KOPT-K1 (cell line): ENCODE results near the gene OR2A5.
"Not testable (repeated sequence)": the region's sequence is repeated elsewhere in the genome, so short reads cannot be mapped to it uniquely, and the experiment has no call there.

Experiments used
- H3K27ac ChIP-seq: fragments of 200-600 bp; sonication (generic); 2 replicates; pipeline ENCODE4 v1.5.1; 2016; ENCODE audit warnings: antibody characterized with exemption, mild to moderate bottlenecking, low read depth, low read length; ENCODE audit not compliant: poor library complexity, severe bottlenecking
- H3K36me3 ChIP-seq: fragments of 200-600 bp; sonication (generic); 2 replicates; pipeline ENCODE4 v1.5.1; 2017; ENCODE audit warnings: antibody characterized with exemption, mild to moderate bottlenecking, low read length, moderate library complexity; ENCODE audit not compliant: insufficient read depth
- H3K9me3 ChIP-seq: fragments of 200-600 bp; sonication (generic); 2 replicates; pipeline ENCODE4 v1.5.1; 2017; ENCODE audit warnings: antibody characterized with exemption, low read length, mild to moderate bottlenecking; ENCODE audit not compliant: insufficient read depth, poor library complexity, severe bottlenecking

Gene OR2A5

GRCh38 chr7:144024213-144024612 lies 24.5 kb upstream of the OR2A5 start:
- H3K27ac ChIP-seq, result no peak overlapping the region
- H3K36me3 ChIP-seq, result no peaks in the 10 kb centered on the region
- no peaks in the 10 kb centered on the region for H3K9me3 ChIP-seq

- no peaks in the 10 kb centered on the region for H3K36me3 ChIP-seq
- no peaks in the 10 kb centered on the region for H3K9me3 ChIP-seq
- no peak overlapping the region for H3K27ac ChIP-seq
Measured at GRCh38 chr7:144026203-144026883, 22.4 kb upstream of the OR2A5 start.

- no peak overlapping the region for H3K27ac ChIP-seq
- no peaks in the 10 kb centered on the region for H3K9me3 ChIP-seq
- no peaks in the 10 kb centered on the region for H3K36me3 ChIP-seq
Measured at GRCh38 chr7:144027070-144027469, 21.7 kb upstream of the OR2A5 start.

GRCh38 chr7:144027974-144028373 lies 20.8 kb upstream of the OR2A5 start:
- Histone ChIP-seq H3K36me3 (no peaks in the 10 kb centered on the region), H3K27ac (no peak overlapping the region)

GRCh38 chr7:144028547-144028946 lies 20.2 kb upstream of the OR2A5 start:
- no peaks in the 10 kb centered on the region for H3K9me3 ChIP-seq
- H3K27ac ChIP-seq, result no peak overlapping the region
- H3K36me3 ChIP-seq, result no peaks in the 10 kb centered on the region

More at GRCh38 chr7:144027974-144028373, 20.8 kb upstream of the OR2A5 start:
- H3K9me3 ChIP-seq, result no peaks in the 10 kb centered on the region

- H3K27ac ChIP-seq, result no peak overlapping the region
- H3K9me3 ChIP-seq, result no peaks in the 10 kb centered on the region
- no peaks in the 10 kb centered on the region for H3K36me3 ChIP-seq
Measured at GRCh38 chr7:144032516-144032915, 16.2 kb upstream of the OR2A5 start.

- Histone ChIP-seq H3K27ac (no peak overlapping the region), H3K9me3 (no peaks in the 10 kb centered on the region), H3K36me3 (no peaks in the 10 kb centered on the region)
Measured at GRCh38 chr7:144032985-144033709, 15.6 kb upstream of the OR2A5 start.

- Histone ChIP-seq H3K9me3 (no peaks in the 10 kb centered on the region), H3K27ac (no peak overlapping the region), H3K36me3 (no peaks in the 10 kb centered on the region)
Measured at GRCh38 chr7:144035385-144035784, 13.4 kb upstream of the OR2A5 start.

- no peak overlapping the region for H3K27ac ChIP-seq
- H3K9me3 ChIP-seq, result no peaks in the 10 kb centered on the region
- no peaks in the 10 kb centered on the region for H3K36me3 ChIP-seq
Measured at GRCh38 chr7:144036302-144036885, 12.4 kb upstream of the OR2A5 start.

GRCh38 chr7:144037414-144038035 lies 11.2 kb upstream of the OR2A5 start:
- H3K9me3 ChIP-seq, result no peaks in the 10 kb centered on the region
- H3K27ac ChIP-seq, result no peak overlapping the region
- H3K36me3 ChIP-seq, result no peaks in the 10 kb centered on the region

- Histone ChIP-seq H3K36me3 (no peaks in the 10 kb centered on the region), H3K27ac (no peak overlapping the region), H3K9me3 (no peaks in the 10 kb centered on the region)
Measured at GRCh38 chr7:144038887-144039286, 9.9 kb upstream of the OR2A5 start.

- H3K27ac ChIP-seq, result no peak overlapping the region
Measured at GRCh38 chr7:144049491-144049890, 743 bp downstream of the OR2A5 start.

GRCh38 chr7:144050093-144050492 lies 1.3 kb downstream of the OR2A5 start:
- no peaks in the 10 kb centered on the region for H3K9me3 ChIP-seq
- H3K36me3 ChIP-seq, result no peaks in the 10 kb centered on the region
- no peak overlapping the region for H3K27ac ChIP-seq

More at GRCh38 chr7:144049491-144049890, 743 bp downstream of the OR2A5 start:
- Histone ChIP-seq H3K36me3 (no peaks in the 10 kb centered on the region), H3K9me3 (no peaks in the 10 kb centered on the region)

- not testable (repeated sequence) for H3K9me3 ChIP-seq, H3K27ac ChIP-seq, H3K36me3 ChIP-seq
Measured at GRCh38 chr7:144050884-144051283, 2.1 kb downstream of the OR2A5 start.

- Histone ChIP-seq H3K36me3 (no peaks in the 10 kb centered on the region), H3K9me3 (no peaks in the 10 kb centered on the region), H3K27ac (no peak overlapping the region)
Measured at GRCh38 chr7:144057954-144058353, 9.2 kb downstream of the OR2A5 start.
